ENCODE results near the gene CHTOP.
"Not testable (repeated sequence)": the region's sequence is repeated elsewhere in the genome, so short reads cannot be mapped to it uniquely, and the experiment has no call there.

CHTOP gene

DNA sequence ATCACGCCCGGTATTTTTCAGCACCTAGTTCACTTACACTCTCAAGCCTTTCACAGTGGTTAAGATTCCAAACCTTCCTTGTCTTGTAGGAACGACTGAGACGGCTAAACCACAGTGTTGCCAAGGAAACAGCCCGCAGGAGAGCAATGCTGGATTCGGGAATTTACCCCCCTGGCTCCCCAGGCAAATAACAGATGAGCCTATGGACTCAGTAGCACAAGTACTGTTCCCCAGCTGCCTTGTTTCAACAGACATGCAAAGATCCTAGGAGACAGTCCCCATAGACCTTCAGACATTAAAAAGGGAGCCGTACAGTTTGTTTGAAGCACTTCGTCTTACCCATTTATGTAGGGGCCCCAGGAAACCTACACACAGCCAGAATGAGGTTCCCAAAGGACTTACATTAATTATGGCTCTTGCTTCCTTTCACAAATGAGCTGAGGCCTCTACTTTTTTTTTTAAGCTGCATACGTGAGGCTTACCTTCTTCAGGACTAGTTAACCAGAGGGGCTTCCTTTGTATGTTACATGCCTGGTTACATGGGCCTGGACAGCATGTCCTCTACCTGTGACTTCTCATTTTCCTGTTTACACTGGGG lies 27.3 kb downstream of the CHTOP start:
- no peaks in the 10 kb centered on the region for H3K9me3 ChIP-seq (ENCODE audit: insufficient read depth, low read length)
- peaks cover 13% of the 10 kb centered on the region for H3K4me1 ChIP-seq (ENCODE audit: low read length)
- H3K27me3 ChIP-seq (ENCODE audit: low read depth, low read length) = no peaks in the 10 kb centered on the region
- H3K79me2 ChIP-seq (ENCODE audit: low read length) = peaks cover 16% of the 10 kb centered on the region
- H3K4me2 ChIP-seq (ENCODE audit: low read length) = no peak overlapping the region
- TF ChIP-seq, protein P1, sequence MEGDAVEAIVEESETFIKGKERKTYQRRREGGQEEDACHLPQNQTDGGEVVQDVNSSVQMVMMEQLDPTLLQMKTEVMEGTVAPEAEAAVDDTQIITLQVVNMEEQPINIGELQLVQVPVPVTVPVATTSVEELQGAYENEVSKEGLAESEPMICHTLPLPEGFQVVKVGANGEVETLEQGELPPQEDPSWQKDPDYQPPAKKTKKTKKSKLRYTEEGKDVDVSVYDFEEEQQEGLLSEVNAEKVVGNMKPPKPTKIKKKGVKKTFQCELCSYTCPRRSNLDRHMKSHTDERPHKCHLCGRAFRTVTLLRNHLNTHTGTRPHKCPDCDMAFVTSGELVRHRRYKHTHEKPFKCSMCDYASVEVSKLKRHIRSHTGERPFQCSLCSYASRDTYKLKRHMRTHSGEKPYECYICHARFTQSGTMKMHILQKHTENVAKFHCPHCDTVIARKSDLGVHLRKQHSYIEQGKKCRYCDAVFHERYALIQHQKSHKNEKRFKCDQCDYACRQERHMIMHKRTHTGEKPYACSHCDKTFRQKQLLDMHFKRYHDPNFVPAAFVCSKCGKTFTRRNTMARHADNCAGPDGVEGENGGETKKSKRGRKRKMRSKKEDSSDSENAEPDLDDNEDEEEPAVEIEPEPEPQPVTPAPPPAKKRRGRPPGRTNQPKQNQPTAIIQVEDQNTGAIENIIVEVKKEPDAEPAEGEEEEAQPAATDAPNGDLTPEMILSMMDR (IDR thresholded peaks at IDR 0.05; ENCODE audit: low read depth, low read length) = no peak
- no peak for TF ChIP-seq EZH2phosphoT487 (IDR thresholded peaks at IDR 0.05; ENCODE audit: low read depth)
- no peaks in the 10 kb centered on the region for H4K20me1 ChIP-seq (ENCODE audit: insufficient read depth, low read length)
- no peak overlapping the region for H3K4me3 ChIP-seq (ENCODE audit: low read length)
- no peak overlapping the region for H3K27ac ChIP-seq (ENCODE audit: low read length)
- H2AFZ ChIP-seq (ENCODE audit: low read depth, low read length) = no peak overlapping the region
- peaks cover 51% of the 10 kb centered on the region for H3K36me3 ChIP-seq (replicated peaks; ENCODE audit: low read depth, low read length)
- H3K9ac ChIP-seq (ENCODE audit: low read length) = no peak overlapping the region

DNA sequence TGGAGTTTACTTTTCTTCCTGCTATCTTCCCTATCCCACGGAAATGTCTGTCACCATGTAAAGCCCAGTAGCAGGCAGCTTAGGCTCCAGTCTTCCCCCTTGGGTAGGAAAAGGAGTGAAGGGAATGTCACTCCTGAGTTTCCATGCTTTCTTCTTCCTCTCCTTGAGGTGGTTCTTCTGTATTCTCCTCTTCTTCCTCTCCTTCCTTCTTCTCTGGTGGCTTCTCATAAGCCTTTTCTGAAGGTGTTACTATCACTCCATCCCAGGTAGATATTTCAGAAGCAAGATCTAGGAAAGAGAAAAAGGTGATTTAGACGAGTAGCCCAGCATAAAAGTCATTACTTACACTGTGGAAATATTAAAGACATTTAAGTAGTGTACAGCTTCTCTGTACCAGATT lies 28.4 kb downstream of the CHTOP start:
- Histone ChIP-seq H2AFZ (ENCODE audit: low read depth, low read length) (no peak overlapping the region), H3K4me2 (ENCODE audit: low read length) (no peak overlapping the region), H3K4me3 (ENCODE audit: low read length) (no peak overlapping the region), H3K4me1 (ENCODE audit: low read length) (peaks cover 13% of the 10 kb centered on the region), H3K79me2 (ENCODE audit: low read length) (peaks cover 16% of the 10 kb centered on the region), H3K27ac (ENCODE audit: low read length) (no peak overlapping the region), H3K9ac (ENCODE audit: low read length) (no peak overlapping the region), H3K36me3 (replicated peaks; ENCODE audit: low read depth, low read length) (peaks cover 57% of the 10 kb centered on the region), H4K20me1 (ENCODE audit: insufficient read depth, low read length) (no peaks in the 10 kb centered on the region), H3K9me3 (ENCODE audit: insufficient read depth, low read length) (no peaks in the 10 kb centered on the region), H3K27me3 (ENCODE audit: low read depth, low read length) (no peaks in the 10 kb centered on the region)
- TF ChIP-seq EZH2phosphoT487 (IDR thresholded peaks at IDR 0.05; ENCODE audit: low read depth) = no peak
- TF ChIP-seq, protein P1 (IDR thresholded peaks at IDR 0.05; ENCODE audit: low read depth, low read length) = no peak

DNA sequence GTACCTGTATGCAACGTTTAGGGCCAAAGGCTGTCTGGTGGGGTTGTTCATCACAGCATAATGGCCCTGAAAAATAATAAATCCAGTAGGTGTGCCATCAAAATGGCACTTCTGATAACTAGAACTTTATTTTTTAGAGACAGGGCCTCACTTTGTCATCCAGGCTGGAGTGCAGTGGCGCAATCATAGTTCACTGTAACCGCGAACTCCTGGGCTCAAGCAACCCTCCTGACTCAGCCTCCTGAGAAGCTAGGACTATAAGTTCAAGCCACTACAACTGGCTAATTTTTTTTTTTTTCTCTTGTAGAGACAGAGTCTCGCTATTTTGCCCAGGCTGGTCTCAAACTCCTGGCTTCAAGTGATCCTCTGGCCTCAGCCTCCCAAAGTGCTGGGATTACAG lies 29.3 kb downstream of the CHTOP start:
- Histone ChIP-seq H3K9me3 (ENCODE audit: insufficient read depth, low read length) (no peaks in the 10 kb centered on the region), H4K20me1 (ENCODE audit: insufficient read depth, low read length) (no peaks in the 10 kb centered on the region), H2AFZ (ENCODE audit: low read depth, low read length) (no peak overlapping the region), H3K27ac (ENCODE audit: low read length) (no peak overlapping the region), H3K27me3 (ENCODE audit: low read depth, low read length) (no peaks in the 10 kb centered on the region), H3K4me3 (ENCODE audit: low read length) (no peak overlapping the region), H3K9ac (ENCODE audit: low read length) (no peak overlapping the region), H3K4me1 (ENCODE audit: low read length) (peaks cover 8% of the 10 kb centered on the region), H3K4me2 (ENCODE audit: low read length) (no peak overlapping the region), H3K79me2 (ENCODE audit: low read length) (peaks cover 26% of the 10 kb centered on the region), H3K36me3 (replicated peaks; ENCODE audit: low read depth, low read length) (peaks cover 67% of the 10 kb centered on the region)
- TF ChIP-seq, protein P1 (IDR thresholded peaks at IDR 0.05; ENCODE audit: low read depth, low read length) = no peak
- no peak for TF ChIP-seq EZH2phosphoT487 (IDR thresholded peaks at IDR 0.05; ENCODE audit: low read depth)

DNA sequence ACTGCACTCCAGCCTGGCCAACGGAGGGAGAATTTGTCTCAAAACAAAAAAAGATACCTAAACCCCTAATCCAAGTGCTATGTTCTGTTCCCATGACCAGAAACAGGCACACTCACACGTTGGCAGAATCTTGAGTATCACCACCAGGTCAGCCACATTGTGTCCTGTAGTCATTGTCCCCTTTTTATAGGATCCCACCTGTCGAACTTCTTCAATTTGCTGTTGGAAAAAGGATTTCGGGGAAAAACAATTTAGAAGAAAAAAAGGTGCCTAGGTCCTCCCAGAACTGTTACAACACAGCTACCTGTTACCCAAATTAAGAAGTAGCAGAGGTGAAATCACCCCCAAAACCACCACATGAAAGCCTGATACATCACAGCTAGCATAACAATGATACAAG lies 33.6 kb downstream of the CHTOP start:
- H3K27ac ChIP-seq (ENCODE audit: low read length) = no peak overlapping the region
- no peak overlapping the region for H2AFZ ChIP-seq (ENCODE audit: low read depth, low read length)
- no peaks in the 10 kb centered on the region for H3K9me3 ChIP-seq (ENCODE audit: insufficient read depth, low read length)
- no peak for TF ChIP-seq EZH2phosphoT487 (IDR thresholded peaks at IDR 0.05; ENCODE audit: low read depth)
- TF ChIP-seq, protein P1 (IDR thresholded peaks at IDR 0.05; ENCODE audit: low read depth, low read length) = no peak
- H4K20me1 ChIP-seq (ENCODE audit: insufficient read depth, low read length) = no peaks in the 10 kb centered on the region
- H3K79me2 ChIP-seq (ENCODE audit: low read length) = peaks cover 36% of the 10 kb centered on the region
- no peak overlapping the region for H3K4me3 ChIP-seq (ENCODE audit: low read length)
- no peak overlapping the region for H3K4me2 ChIP-seq (ENCODE audit: low read length)
- no peaks in the 10 kb centered on the region for H3K27me3 ChIP-seq (ENCODE audit: low read depth, low read length)
- peaks cover 9% of the 10 kb centered on the region for H3K4me1 ChIP-seq (ENCODE audit: low read length)
- no peak overlapping the region for H3K9ac ChIP-seq (ENCODE audit: low read length)
- peaks cover 70% of the 10 kb centered on the region for H3K36me3 ChIP-seq (replicated peaks; ENCODE audit: low read depth, low read length)

DNA sequence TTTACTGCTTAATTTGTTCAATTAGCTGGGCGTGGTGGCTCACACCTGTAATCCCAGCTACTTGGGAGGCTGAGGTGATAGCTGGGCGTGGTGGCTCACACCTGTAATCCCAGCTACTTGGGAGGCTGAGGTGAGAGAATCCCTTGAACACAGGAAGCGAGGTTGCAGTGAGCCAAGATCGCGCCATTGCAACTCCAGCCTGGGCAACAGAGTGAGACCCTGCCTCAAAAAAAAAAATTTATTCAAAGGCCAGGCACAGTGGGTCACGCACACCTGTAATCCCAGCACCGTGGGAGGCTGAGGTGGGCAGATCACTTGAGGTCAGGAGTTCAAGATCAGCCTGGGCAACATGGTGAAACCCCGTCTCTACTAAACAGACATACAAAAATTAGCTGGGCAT lies 34.8 kb downstream of the CHTOP start:
- H3K4me2 ChIP-seq (ENCODE audit: low read length); H3K27me3 ChIP-seq (ENCODE audit: low read depth, low read length); H2AFZ ChIP-seq (ENCODE audit: low read depth, low read length); H3K27ac ChIP-seq (ENCODE audit: low read length); H3K4me3 ChIP-seq (ENCODE audit: low read length); H3K9ac ChIP-seq (ENCODE audit: low read length); H3K4me1 ChIP-seq (ENCODE audit: low read length); H4K20me1 ChIP-seq (ENCODE audit: insufficient read depth, low read length); H3K9me3 ChIP-seq (ENCODE audit: insufficient read depth, low read length): not testable (repeated sequence)
- Histone ChIP-seq H3K79me2 (ENCODE audit: low read length) (peaks cover 36% of the 10 kb centered on the region), H3K36me3 (replicated peaks; ENCODE audit: low read depth, low read length) (peaks cover 58% of the 10 kb centered on the region)
